SU-DHL-6 (cell line): Measurements from ENCODE around the gene BIN1.

ENCODE experiments used
- EZH2phosphoT487 ChIP-seq: fragments of 200-600 bp; sonication (generic), shearing (Covaris generic); conservative IDR thresholded peaks from 2 replicates; pipeline ENCODE4 v1.6.1; 2018; ENCODE audit warnings: mild to moderate bottlenecking, antibody characterized with exemption, low read length, moderate library complexity, mixed read lengths
- TF ChIP-seq, protein P1 (sequence below): fragments of 200-600 bp; sonication (generic); IDR thresholded peaks from one replicate; pipeline ENCODE4 v1.5.1; 2017; ENCODE audit warnings: antibody characterized with exemption, mild to moderate bottlenecking, low read length, moderate library complexity; ENCODE audit not compliant: insufficient read depth, poor library complexity, severe bottlenecking

- TF ChIP-seq, protein P1, sequence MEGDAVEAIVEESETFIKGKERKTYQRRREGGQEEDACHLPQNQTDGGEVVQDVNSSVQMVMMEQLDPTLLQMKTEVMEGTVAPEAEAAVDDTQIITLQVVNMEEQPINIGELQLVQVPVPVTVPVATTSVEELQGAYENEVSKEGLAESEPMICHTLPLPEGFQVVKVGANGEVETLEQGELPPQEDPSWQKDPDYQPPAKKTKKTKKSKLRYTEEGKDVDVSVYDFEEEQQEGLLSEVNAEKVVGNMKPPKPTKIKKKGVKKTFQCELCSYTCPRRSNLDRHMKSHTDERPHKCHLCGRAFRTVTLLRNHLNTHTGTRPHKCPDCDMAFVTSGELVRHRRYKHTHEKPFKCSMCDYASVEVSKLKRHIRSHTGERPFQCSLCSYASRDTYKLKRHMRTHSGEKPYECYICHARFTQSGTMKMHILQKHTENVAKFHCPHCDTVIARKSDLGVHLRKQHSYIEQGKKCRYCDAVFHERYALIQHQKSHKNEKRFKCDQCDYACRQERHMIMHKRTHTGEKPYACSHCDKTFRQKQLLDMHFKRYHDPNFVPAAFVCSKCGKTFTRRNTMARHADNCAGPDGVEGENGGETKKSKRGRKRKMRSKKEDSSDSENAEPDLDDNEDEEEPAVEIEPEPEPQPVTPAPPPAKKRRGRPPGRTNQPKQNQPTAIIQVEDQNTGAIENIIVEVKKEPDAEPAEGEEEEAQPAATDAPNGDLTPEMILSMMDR, result no peak
- TF ChIP-seq EZH2phosphoT487, result no peak
These were observed 65.5 kb downstream of the BIN1 start for GRCh38 chr2:127041259-127041970.
